ENCODE measurements around the gene TRMT10B.
A peak's percentile ranks its signal among the peaks of the same experiment; 100 is the strongest.

TRMT10B gene, protein sequence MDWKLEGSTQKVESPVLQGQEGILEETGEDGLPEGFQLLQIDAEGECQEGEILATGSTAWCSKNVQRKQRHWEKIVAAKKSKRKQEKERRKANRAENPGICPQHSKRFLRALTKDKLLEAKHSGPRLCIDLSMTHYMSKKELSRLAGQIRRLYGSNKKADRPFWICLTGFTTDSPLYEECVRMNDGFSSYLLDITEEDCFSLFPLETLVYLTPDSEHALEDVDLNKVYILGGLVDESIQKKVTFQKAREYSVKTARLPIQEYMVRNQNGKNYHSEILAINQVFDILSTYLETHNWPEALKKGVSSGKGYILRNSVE

GRCh38 chr9:37753489-37754190 is at the start of gene TRMT10B:
Gene TRMT10B (plus strand): TSS chr9:37753805. CDS start chr9:37761932, 8,127 bp downstream.
- DNase-seq (ENCODE audit: low read depth in 1 of 2, low spot score in 1 of 2), result peak; percentile 54 to 62

- DNase-seq (ENCODE audit: low read depth in 1 of 2, low spot score in 1 of 2), result no peak
Measured at GRCh38 chr9:37705787-37706186, 47.8 kb upstream of the TRMT10B start.

GRCh38 chr9:37706290-37706689 is 47.3 kb upstream of the TRMT10B start:
- no peak for DNase-seq (ENCODE audit: low read depth in 1 of 2, low spot score in 1 of 2)

DNA sequence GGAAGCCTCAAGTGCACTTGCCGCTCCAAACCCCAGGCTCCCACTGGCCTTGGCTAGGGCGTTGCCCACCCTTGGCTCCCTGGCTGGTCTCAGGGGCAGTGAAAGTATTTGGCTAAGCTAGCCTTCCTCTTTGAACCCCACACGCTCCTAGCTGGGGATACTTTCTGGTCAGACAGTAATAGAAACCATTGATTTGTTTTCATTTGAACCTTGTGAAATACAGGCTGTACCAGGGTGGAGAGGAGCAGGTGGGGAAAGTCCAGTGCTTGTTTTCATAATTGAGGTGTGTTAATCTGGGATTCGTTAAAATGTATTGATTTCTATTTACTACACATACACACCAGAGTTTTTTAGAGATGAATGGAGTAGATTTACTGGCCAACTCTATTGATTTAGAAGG is 45.9 kb upstream of the TRMT10B start:
- no peak for DNase-seq (ENCODE audit: low read depth in 1 of 2, low spot score in 1 of 2)

- DNase-seq (ENCODE audit: low read depth in 1 of 2, low spot score in 1 of 2), result no peak
Measured at GRCh38 chr9:37710046-37710445, 43.6 kb upstream of the TRMT10B start.

DNA sequence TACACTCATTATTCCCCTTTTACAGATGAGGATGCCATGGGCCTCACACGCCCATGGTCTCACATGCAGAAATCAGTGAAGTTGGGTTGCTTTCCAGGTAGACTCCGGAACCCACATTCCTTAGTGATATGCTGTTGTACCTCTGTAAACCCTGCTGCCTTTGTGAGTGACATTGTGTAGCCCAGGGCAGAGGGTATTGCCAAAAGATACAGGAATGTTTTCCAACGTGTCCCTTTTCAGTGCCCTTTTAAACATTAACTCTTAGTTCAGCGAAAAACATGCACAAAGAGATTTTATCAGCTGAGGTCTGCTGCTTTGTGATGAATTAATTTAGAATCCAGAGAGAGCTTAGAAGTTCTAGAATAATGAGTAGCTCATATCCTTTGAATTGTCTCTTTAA is 38.3 kb upstream of the TRMT10B start:
- no peak for DNase-seq (ENCODE audit: low read depth in 1 of 2, low spot score in 1 of 2)

- DNase-seq (ENCODE audit: low read depth in 1 of 2, low spot score in 1 of 2), result no peak
Measured at GRCh38 chr9:37715991-37716505, 37.6 kb upstream of the TRMT10B start.

GRCh38 chr9:37719526-37719925 is 34.1 kb upstream of the TRMT10B start:
- no peak for DNase-seq (ENCODE audit: low read depth in 1 of 2, low spot score in 1 of 2)

- no peak for DNase-seq (ENCODE audit: low read depth in 1 of 2, low spot score in 1 of 2)
Measured at GRCh38 chr9:37727013-37727412, 26.6 kb upstream of the TRMT10B start.

GRCh38 chr9:37729499-37729898 is 24.1 kb upstream of the TRMT10B start:
- DNase-seq (ENCODE audit: low read depth in 1 of 2, low spot score in 1 of 2), result no peak

GRCh38 chr9:37730256-37730655 is 23.3 kb upstream of the TRMT10B start:
- no peak for DNase-seq (ENCODE audit: low read depth in 1 of 2, low spot score in 1 of 2)

- no peak for DNase-seq (ENCODE audit: low read depth in 1 of 2, low spot score in 1 of 2)
Measured at GRCh38 chr9:37730839-37731238, 22.8 kb upstream of the TRMT10B start.

DNA sequence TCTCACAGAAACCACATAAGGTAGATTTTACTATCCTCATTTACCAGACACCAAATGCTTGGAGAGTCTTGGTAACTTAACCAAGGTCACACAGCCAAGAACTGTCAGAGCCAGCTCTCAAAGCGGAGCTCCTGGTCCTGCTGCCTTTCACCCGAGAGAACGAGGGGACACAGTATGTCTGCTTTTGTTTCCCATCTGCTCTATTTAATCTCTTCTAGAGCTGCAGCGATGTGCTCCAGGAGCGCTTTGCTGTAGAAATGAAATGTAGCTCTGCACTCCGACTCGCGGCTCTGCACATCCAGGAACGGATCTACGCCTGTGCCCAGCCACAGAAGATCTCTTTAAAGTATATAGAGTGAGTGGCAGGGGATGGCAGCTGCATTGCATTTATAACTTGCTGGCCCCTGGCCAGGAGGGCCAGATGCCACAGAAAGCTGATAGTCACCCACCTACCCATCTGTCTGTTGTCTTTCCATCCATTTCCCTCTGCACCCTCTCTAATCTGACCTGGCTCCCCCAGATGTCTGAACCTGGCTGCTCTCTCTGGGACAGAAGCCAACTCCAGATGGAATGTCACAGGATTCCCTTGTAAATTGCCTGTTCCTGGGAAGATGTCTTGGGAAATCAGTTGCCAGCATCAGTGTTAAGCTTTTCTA is 21.4 kb upstream of the TRMT10B start:
- DNase-seq (ENCODE audit: low read depth in 1 of 2, low spot score in 1 of 2), result no peak

GRCh38 chr9:37732952-37733351 is 20.7 kb upstream of the TRMT10B start:
- no peak for DNase-seq (ENCODE audit: low read depth in 1 of 2, low spot score in 1 of 2)

- DNase-seq (ENCODE audit: low read depth in 1 of 2, low spot score in 1 of 2), result no peak
Measured at GRCh38 chr9:37739222-37739621, 14.4 kb upstream of the TRMT10B start.

- no peak for DNase-seq (ENCODE audit: low read depth in 1 of 2, low spot score in 1 of 2)
Measured at GRCh38 chr9:37740128-37740527, 13.5 kb upstream of the TRMT10B start.

- DNase-seq (ENCODE audit: low read depth in 1 of 2, low spot score in 1 of 2), result no peak
Measured at GRCh38 chr9:37740631-37741328, 12.8 kb upstream of the TRMT10B start.

GRCh38 chr9:37745970-37746369 is 7.6 kb upstream of the TRMT10B start:
- DNase-seq (ENCODE audit: low read depth in 1 of 2, low spot score in 1 of 2), result no peak

DNA sequence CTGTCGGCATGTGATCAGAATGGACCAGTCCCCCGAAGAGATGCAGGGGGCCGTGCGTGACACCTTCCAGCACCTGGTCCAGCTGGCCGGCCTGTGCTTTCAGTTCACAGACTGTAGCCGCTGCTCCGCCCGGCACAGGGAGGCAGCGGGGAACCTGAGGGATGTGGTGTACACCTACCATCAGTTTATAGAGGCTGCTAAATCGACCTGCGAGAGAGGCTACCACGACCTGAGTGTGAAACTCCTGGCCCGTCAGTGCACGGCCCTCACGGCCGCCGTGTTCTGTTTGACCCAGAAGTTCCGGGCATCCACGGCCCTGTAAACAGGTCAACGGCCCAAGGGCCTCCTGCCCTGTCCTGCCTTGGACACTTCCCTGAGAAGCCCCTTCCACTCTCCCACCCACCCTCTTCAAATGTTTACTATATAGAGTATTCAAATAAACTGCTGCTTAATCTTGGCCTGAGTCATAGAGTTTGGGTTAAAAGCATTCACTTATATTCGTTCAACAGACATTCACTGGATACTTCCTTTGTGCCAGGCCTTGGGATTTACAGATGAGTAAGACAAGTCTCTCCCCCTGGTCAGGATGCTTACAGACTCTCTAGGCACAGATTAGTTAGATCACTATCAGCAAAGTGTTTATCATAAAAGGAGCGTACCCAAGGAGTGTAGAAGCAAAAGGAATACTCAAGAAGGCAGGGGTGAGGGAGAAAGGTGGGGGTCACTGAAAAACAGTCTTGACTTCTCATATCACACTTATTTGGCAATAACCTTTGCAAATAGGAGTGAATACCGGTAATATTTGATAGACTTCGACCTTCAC is 6.9 kb upstream of the TRMT10B start:
- DNase-seq (ENCODE audit: low read depth in 1 of 2, low spot score in 1 of 2), result no peak

DNA sequence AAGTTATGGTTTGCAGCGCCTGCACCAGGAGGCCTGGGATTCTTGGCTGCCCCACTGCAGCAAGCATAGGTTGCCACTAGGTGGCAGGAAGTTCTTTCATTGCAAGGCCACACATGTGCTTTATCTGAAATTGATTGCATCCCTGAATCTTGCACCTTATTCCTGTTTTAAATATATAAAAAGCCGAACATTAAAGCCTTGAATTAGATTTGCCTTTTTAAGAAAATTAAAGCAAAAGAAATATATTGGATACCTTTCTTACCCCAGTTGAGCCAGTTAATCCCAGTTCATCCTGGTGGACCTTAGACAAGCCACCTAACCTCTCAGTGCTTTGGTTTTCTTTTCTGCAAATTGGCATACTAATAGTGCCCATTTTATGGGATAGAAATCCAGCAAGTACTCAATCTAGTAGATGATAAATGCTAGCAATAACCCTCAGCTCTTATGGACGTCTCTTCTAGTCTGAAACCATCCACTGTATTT is 6.3 kb upstream of the TRMT10B start:
- DNase-seq (ENCODE audit: low read depth in 1 of 2, low spot score in 1 of 2), result peak; percentile 18 to 44
